Measurements from ENCODE around the gene FOXJ3. TPM values are rescaled to one million over a fixed set of nuclear protein-coding genes. Genes with fewer than 3 reads are reported as not detected.
A peak's percentile ranks its signal among the peaks of the same experiment; 100 is the strongest.

FOXJ3 gene
- total RNA-seq, 2 donors from 2014 or later: 67.3 to 79.4 TPM

DNA sequence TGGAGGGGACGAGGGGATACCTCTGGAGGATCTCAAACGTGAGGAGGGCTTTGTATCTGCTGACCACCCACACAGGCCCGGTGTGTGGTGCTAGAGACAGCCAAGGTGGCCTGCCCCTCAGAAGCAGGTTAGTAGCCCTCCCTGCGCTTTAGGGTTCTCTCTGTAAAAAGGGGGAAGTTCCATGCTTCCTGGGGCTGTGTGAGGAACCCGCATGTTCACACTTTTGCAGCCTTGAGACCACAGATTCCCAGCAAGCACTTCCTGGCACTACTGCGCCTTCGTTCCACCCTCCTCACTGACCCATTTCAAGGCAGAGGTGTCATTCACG, 189.7 kb downstream of the FOXJ3 start:
- H3K4me1 ChIP-seq (ENCODE audit: control insufficient read depth, insufficient read depth, low read length): no peaks in the 10 kb centered on the region
- WGBS, 2 experiments (ENCODE audit: insufficient coverage in 1 of 2, insufficient read length in 1 of 2): 92 to 95% methylated on average over 7 to 8 of the region's 8 CpGs
- no peaks in the 10 kb centered on the region for H3K36me3 Mint-ChIP-seq (ENCODE audit: low read depth)
- H3K27me3 Mint-ChIP-seq (ENCODE audit: insufficient read depth): peaks cover 3% of the 10 kb centered on the region
- H3K9ac ChIP-seq (ENCODE audit: extremely low read depth, low read length, poor library complexity, severe bottlenecking): no peak overlapping the region
- H3K9me3 Mint-ChIP-seq: no peaks in the 10 kb centered on the region
- TF ChIP-seq, protein P1, sequence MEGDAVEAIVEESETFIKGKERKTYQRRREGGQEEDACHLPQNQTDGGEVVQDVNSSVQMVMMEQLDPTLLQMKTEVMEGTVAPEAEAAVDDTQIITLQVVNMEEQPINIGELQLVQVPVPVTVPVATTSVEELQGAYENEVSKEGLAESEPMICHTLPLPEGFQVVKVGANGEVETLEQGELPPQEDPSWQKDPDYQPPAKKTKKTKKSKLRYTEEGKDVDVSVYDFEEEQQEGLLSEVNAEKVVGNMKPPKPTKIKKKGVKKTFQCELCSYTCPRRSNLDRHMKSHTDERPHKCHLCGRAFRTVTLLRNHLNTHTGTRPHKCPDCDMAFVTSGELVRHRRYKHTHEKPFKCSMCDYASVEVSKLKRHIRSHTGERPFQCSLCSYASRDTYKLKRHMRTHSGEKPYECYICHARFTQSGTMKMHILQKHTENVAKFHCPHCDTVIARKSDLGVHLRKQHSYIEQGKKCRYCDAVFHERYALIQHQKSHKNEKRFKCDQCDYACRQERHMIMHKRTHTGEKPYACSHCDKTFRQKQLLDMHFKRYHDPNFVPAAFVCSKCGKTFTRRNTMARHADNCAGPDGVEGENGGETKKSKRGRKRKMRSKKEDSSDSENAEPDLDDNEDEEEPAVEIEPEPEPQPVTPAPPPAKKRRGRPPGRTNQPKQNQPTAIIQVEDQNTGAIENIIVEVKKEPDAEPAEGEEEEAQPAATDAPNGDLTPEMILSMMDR (conservative IDR thresholded peaks at IDR 0.05): no peak
- H3K27ac ChIP-seq (ENCODE audit: low read depth, low read length): no peak overlapping the region
- DNase-seq: no peak
- H3K27ac Mint-ChIP-seq: no peak overlapping the region
- H3K4me1 Mint-ChIP-seq: no peaks in the 10 kb centered on the region
- no peaks in the 10 kb centered on the region for H3K36me3 ChIP-seq (ENCODE audit: control insufficient read depth, insufficient read depth, low read length)
- H3K9me3 ChIP-seq (ENCODE audit: control insufficient read depth, low read length): no peaks in the 10 kb centered on the region
- no peak overlapping the region for H3K4me3 ChIP-seq (ENCODE audit: low read length)
- peaks cover 24% of the 10 kb centered on the region for H3K27me3 ChIP-seq (ENCODE audit: control insufficient read depth, insufficient read depth, low read length, poor library complexity, severe bottlenecking)
- no peak overlapping the region for H3K4me3 Mint-ChIP-seq

DNA sequence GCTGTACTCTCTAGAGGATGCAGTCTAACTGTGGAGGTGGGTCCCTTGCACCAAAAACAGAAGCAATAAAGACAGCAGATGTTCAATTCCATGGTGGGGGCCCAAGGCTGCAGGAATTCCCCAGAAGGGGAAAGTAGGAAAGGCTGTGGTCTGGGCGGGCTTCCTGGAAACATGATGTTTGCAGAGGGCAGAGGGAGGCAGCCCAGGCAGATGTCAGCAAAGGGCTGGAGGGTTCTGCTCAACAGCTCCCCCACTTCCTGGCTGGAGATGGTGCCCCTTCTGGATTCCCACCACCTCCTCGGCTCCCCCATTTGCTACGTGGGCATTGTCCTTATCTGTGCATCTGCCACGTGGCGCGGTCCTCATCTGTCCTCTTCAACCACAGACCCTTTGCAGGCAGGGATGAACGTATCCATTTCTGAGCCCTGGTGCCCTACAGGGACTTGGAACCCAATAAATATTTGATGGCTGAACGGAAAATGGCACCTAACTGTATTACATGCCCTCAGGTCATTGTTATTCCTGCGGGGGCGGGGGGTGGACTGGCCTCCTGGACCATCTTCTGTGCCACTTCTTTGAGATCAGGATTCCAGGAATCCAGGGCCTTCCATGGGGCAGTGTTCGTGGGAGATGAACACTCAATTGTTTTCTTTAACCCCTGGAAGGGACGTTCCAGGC, 190.2 kb downstream of the FOXJ3 start:
- Mint-ChIP-seq H3K27me3 (ENCODE audit: insufficient read depth) (no peaks in the 10 kb centered on the region), H3K4me1 (no peaks in the 10 kb centered on the region), H3K9me3 (no peaks in the 10 kb centered on the region), H3K36me3 (ENCODE audit: low read depth) (no peaks in the 10 kb centered on the region), H3K4me3 (no peak overlapping the region), H3K27ac (no peak overlapping the region)
- Histone ChIP-seq H3K9ac (ENCODE audit: extremely low read depth, low read length, poor library complexity, severe bottlenecking) (no peak overlapping the region), H3K4me3 (ENCODE audit: low read length) (no peak overlapping the region), H3K36me3 (ENCODE audit: control insufficient read depth, insufficient read depth, low read length) (no peaks in the 10 kb centered on the region), H3K9me3 (ENCODE audit: control insufficient read depth, low read length) (no peaks in the 10 kb centered on the region), H3K4me1 (ENCODE audit: control insufficient read depth, insufficient read depth, low read length) (no peaks in the 10 kb centered on the region), H3K27ac (ENCODE audit: low read depth, low read length) (no peak overlapping the region), H3K27me3 (ENCODE audit: control insufficient read depth, insufficient read depth, low read length, poor library complexity, severe bottlenecking) (peaks cover 19% of the 10 kb centered on the region)
- DNase-seq: peak; percentile 53
- WGBS, 2 experiments (ENCODE audit: insufficient coverage in 1 of 2, insufficient read length in 1 of 2): 88 to 93% methylated on average over 5 to 12 of the region's 12 CpGs
- TF ChIP-seq, protein P1 (conservative IDR thresholded peaks at IDR 0.05): no peak

DNA sequence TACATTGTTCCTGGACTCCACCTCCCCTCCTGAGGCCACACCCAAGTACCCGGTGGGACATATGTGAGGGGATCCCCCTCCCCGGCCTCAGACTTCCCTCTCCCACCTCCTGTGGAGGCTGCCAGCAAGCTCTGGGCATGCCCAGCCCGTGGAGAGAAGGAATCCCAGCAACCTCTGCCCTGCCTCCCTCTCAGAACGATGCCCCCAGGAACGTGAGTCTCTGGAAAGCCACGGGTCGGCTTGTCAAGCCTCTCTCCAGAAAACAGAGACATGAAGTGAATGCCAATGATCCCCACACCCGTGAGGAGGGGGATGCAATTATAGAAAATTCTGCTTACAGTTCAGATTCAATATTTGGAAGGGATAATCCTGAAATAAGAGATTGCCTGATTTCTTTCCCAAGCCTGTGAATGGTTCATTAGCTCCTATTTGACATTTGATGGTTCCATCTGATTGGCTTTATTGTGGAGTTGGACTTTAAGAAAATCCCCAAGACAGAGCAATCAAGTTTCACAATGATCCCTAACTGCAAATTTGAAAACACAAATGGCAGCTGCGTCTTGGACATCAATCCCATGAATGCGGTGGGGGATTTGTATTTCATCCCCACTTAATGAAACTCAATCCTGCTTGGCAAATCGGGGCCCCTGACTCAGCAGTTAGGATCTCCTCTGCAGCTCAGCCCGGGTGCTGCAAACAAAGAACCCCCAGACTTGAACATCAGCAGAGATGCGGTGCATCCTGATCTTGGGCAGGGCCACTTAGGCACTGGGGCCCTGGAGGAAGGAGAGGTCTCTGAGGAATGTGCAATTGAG, 190.9 kb downstream of the FOXJ3 start:
- Mint-ChIP-seq H3K9me3 (no peaks in the 10 kb centered on the region), H3K27me3 (ENCODE audit: insufficient read depth) (no peaks in the 10 kb centered on the region), H3K4me1 (no peaks in the 10 kb centered on the region), H3K4me3 (no peak overlapping the region), H3K27ac (no peak overlapping the region), H3K36me3 (ENCODE audit: low read depth) (no peaks in the 10 kb centered on the region)
- 79 to 87% methylated on average over 7 to 13 of the region's 13 CpGs for WGBS, 2 experiments (ENCODE audit: insufficient coverage in 1 of 2, insufficient read length in 1 of 2)
- no peaks in the 10 kb centered on the region for H3K36me3 ChIP-seq (ENCODE audit: control insufficient read depth, insufficient read depth, low read length)
- no peaks in the 10 kb centered on the region for H3K4me1 ChIP-seq (ENCODE audit: control insufficient read depth, insufficient read depth, low read length)
- peak; percentile 32 for DNase-seq
- TF ChIP-seq, protein P1 (conservative IDR thresholded peaks at IDR 0.05): no peak
- H3K4me3 ChIP-seq (ENCODE audit: low read length): no peak overlapping the region
- H3K27me3 ChIP-seq (ENCODE audit: control insufficient read depth, insufficient read depth, low read length, poor library complexity, severe bottlenecking): peaks cover 13% of the 10 kb centered on the region
- H3K9ac ChIP-seq (ENCODE audit: extremely low read depth, low read length, poor library complexity, severe bottlenecking): no peak overlapping the region
- no peaks in the 10 kb centered on the region for H3K9me3 ChIP-seq (ENCODE audit: control insufficient read depth, low read length)
- H3K27ac ChIP-seq (ENCODE audit: low read depth, low read length): no peak overlapping the region

Data from endodermal cell (in vitro differentiated cells).